Ishikawa (cell line): Measurements from ENCODE around the gene ZBTB40.

Experiments used
- CEBPB ChIP-seq: IDR thresholded peaks from 2 replicates; pipeline ENCODE4 v1.6.1; 2012
- CREB1 ChIP-seq: IDR thresholded peaks from 2 replicates; pipeline ENCODE4 v1.6.1; 2012; ENCODE audit warnings: low read depth
- EGR1 ChIP-seq: IDR thresholded peaks from 2 replicates; pipeline ENCODE4 v1.6.1; 2012
- EP300 ChIP-seq: IDR thresholded peaks from 2 replicates; pipeline ENCODE4 v1.6.1; 2012; ENCODE audit warnings: borderline replicate concordance
- FOXM1 ChIP-seq: IDR thresholded peaks from 2 replicates; pipeline ENCODE4 v1.6.1; 2012; ENCODE audit warnings: low read depth, borderline replicate concordance
- MAX ChIP-seq: IDR thresholded peaks from 2 replicates; pipeline ENCODE4 v1.6.1; 2012
- NFIC ChIP-seq: IDR thresholded peaks from 2 replicates; pipeline ENCODE4 v1.6.1; 2012
- RAD21 ChIP-seq: IDR thresholded peaks from 2 replicates; pipeline ENCODE4 v1.6.1; 2012; ENCODE audit warnings: low read depth
- REST ChIP-seq: IDR thresholded peaks from 2 replicates; pipeline ENCODE4 v1.6.1; 2012; ENCODE audit warnings: low read depth, mild to moderate bottlenecking
- TAF1 ChIP-seq: IDR thresholded peaks from 2 replicates; pipeline ENCODE4 v1.6.1; 2012; ENCODE audit warnings: low read depth, mild to moderate bottlenecking
- TCF12 ChIP-seq: IDR thresholded peaks from 2 replicates; pipeline ENCODE4 v1.6.1; 2012; ENCODE audit warnings: low read depth
- TEAD4 ChIP-seq: IDR thresholded peaks from 2 replicates; pipeline ENCODE4 v1.6.1; 2012
- USF1 ChIP-seq: IDR thresholded peaks from 2 replicates; pipeline ENCODE4 v1.6.1; 2012
- YY1 ChIP-seq: IDR thresholded peaks from 2 replicates; pipeline ENCODE4 v1.6.1; 2012; ENCODE audit warnings: low read depth
- ZBTB7A ChIP-seq: IDR thresholded peaks from 2 replicates; pipeline ENCODE4 v1.6.1; 2012; ENCODE audit warnings: low read depth

Gene ZBTB40

GRCh38 chr1:22547818-22548462, 96.3 kb downstream of the ZBTB40 start:
- TF ChIP-seq NFIC = no peak
- no peak for TF ChIP-seq USF1
- no peak for TF ChIP-seq RAD21
- no peak for TF ChIP-seq REST
- TF ChIP-seq EGR1 = no peak
- no peak for TF ChIP-seq YY1
- no peak for TF ChIP-seq CREB1
- TF ChIP-seq TAF1 = no peak
- TF ChIP-seq TEAD4 = no peak
- no peak for TF ChIP-seq CEBPB
- no peak for TF ChIP-seq FOXM1
- TF ChIP-seq EP300 = no peak
- TF ChIP-seq ZBTB7A = no peak
- no peak for TF ChIP-seq MAX

GRCh38 chr1:22550021-22550420, 98.4 kb downstream of the ZBTB40 start:
- TF ChIP-seq ZBTB7A (no peak), EP300 (no peak), CREB1 (no peak), RAD21 (no peak), USF1 (no peak), EGR1 (no peak), MAX (no peak), REST (no peak), TAF1 (no peak), TCF12 (no peak), CEBPB (no peak), FOXM1 (no peak), TEAD4 (no peak), NFIC (no peak), YY1 (no peak)

GRCh38 chr1:22551591-22551990, 99.9 kb downstream of the ZBTB40 start:
- TF ChIP-seq CEBPB (no peak), FOXM1 (no peak), NFIC (no peak)

GRCh38 chr1:22552021-22552420, 100.4 kb downstream of the ZBTB40 start:
- TF ChIP-seq ZBTB7A (no peak), RAD21 (no peak), TCF12 (no peak), CREB1 (no peak), MAX (no peak), TEAD4 (no peak), EGR1 (no peak), CEBPB (no peak), USF1 (no peak), TAF1 (no peak), REST (no peak), EP300 (no peak), NFIC (no peak)
